H1 (cell line): Measurements from ENCODE around the gene ADIPOR1.
"Not testable (repeated sequence)": the region's sequence is repeated elsewhere in the genome, so short reads cannot be mapped to it uniquely, and the experiment has no call there.

Experiments used
- BRCA1 ChIP-seq: IDR thresholded peaks from 2 replicates; pipeline ENCODE4 v1.6.1; 2012; ENCODE audit warnings: low read depth, low read length, improper control_type of control experiment
- CREB1 ChIP-seq: IDR thresholded peaks from 2 replicates; pipeline ENCODE4 v1.6.1; 2012; ENCODE audit warnings: inconsistent platforms
- CTCF ChIP-seq, 3 experiments: IDR thresholded peaks; 1 replicate in 2 of 3; 2 replicates in 1 of 3; pipeline versions ENCODE4 v1.5.1 to v1.6.1; 2011; ENCODE audit warnings: low read length in 3 of 3, mild to moderate bottlenecking in 3 of 3, inconsistent platforms in 2 of 3, low read depth in 1 of 3, moderate library complexity in 1 of 3; ENCODE audit not compliant: insufficient read depth in 1 of 3; ENCODE audit errors: control extremely low read depth in 1 of 3
- EZH2 ChIP-seq: fragments of 200-600 bp; sonication (generic); IDR thresholded peaks from 2 replicates; pipeline ENCODE4 v1.7.1; 2012; ENCODE audit warnings: low read depth, mild to moderate bottlenecking, moderate library complexity, low read length, inconsistent platforms; ENCODE audit not compliant: severe bottlenecking
- HDAC6 ChIP-seq: IDR thresholded peaks from one replicate; pipeline ENCODE4 v1.7.1; 2012; ENCODE audit warnings: low read depth, mild to moderate bottlenecking, inconsistent platforms, low read length, moderate library complexity
- MAX ChIP-seq: IDR thresholded peaks from 2 replicates; pipeline ENCODE4 v1.6.1; 2012; ENCODE audit warnings: inconsistent platforms
- POLR2A ChIP-seq, 2 experiments: IDR thresholded peaks; 1 replicate in 1 of 2; 2 replicates in 1 of 2; pipeline ENCODE4 v1.6.1; 2011; ENCODE audit warnings: low read depth in 2 of 2, low read length in 2 of 2, mild to moderate bottlenecking in 2 of 2; ENCODE audit errors: control extremely low read depth in 1 of 2
- SIRT6 ChIP-seq: IDR thresholded peaks from one replicate; pipeline ENCODE4 v1.7.1; 2012; ENCODE audit warnings: low read length, inconsistent platforms

GRCh38 chr1:203005395-203006142 is 47.5 kb upstream of the ADIPOR1 start:
- TF ChIP-seq SIRT6; CREB1; CTCF (IDR thresholded peaks at IDR 0.05; ENCODE audit: control extremely low read depth in 1 of 3, insufficient read depth in 1 of 3, low read depth in 1 of 3, low read length in 3 of 3); EZH2; BRCA1; HDAC6; MAX; POLR2A (IDR thresholded peaks at IDR 0.05; ENCODE audit: control extremely low read depth in 1 of 2, low read depth in 2 of 2, low read length in 2 of 2): not testable (repeated sequence)
